HepG2 (cell line): ENCODE results near the gene THADA. TPM values are rescaled to one million over a fixed set of nuclear protein-coding genes. Genes with fewer than 3 reads are reported as not detected.

Experiments used
- CBFB ChIP-seq: sonication (generic); formaldehyde crosslinking; IDR thresholded peaks from 2 replicates; pipeline ENCODE4 v1.4.0; 2020; ENCODE audit warnings: missing genetic modification reagents
- CC2D1A ChIP-seq: sonication (generic); formaldehyde crosslinking; IDR thresholded peaks from 2 replicates; pipeline ENCODE4 v1.8.1; 2023; ENCODE audit warnings: mild to moderate bottlenecking, missing genetic modification reagents
- CSRNP2 ChIP-seq: sonication (generic); formaldehyde crosslinking; conservative IDR thresholded peaks from 2 replicates; pipeline ENCODE4 v1.8.0; 2022; ENCODE audit warnings: low read depth, missing genetic modification reagents
- DRAP1 ChIP-seq: IDR thresholded peaks from 2 replicates; pipeline ENCODE4 v1.6.1; 2016; ENCODE audit warnings: missing genetic modification reagents, missing compliant biosample characterization
- EEA1 ChIP-seq: sonication (generic); formaldehyde crosslinking; IDR thresholded peaks from 2 replicates; pipeline ENCODE4 v1.5.1; 2020; ENCODE audit warnings: mild to moderate bottlenecking, missing genetic modification reagents, borderline replicate concordance
- MBNL3 ChIP-seq: fragments of 250-450 bp; sonication (Bioruptor Pico); conservative IDR thresholded peaks from 2 replicates; pipeline ENCODE4 v1.8.0; 2022; ENCODE audit warnings: mild to moderate bottlenecking, inconsistent platforms
- MED1 ChIP-seq: sonication (generic); formaldehyde crosslinking; IDR thresholded peaks from 2 replicates; pipeline ENCODE4 v1.4.0; 2020; ENCODE audit warnings: missing genetic modification reagents
- MZF1 ChIP-seq: sonication (generic); formaldehyde crosslinking; IDR thresholded peaks from 2 replicates; pipeline ENCODE4 v1.8.1; 2023; ENCODE audit warnings: mild to moderate bottlenecking, missing genetic modification reagents, borderline replicate concordance
- PTBP1 ChIP-seq: fragments of 200-400 bp; formaldehyde crosslinking; IDR thresholded peaks from 2 replicates; pipeline ENCODE4 v1.6.1; 2018; ENCODE audit warnings: low read length, low read depth; ENCODE audit not compliant: poor library complexity, severe bottlenecking
- SSRP1 ChIP-seq: IDR thresholded peaks from 2 replicates; pipeline ENCODE4 v1.6.1; 2016; ENCODE audit warnings: control low read depth
- XBP1 ChIP-seq: sonication (generic); formaldehyde crosslinking; IDR thresholded peaks from 2 replicates; pipeline ENCODE4 v1.5.0; 2020; ENCODE audit warnings: missing genetic modification reagents
- YEATS2 ChIP-seq: sonication (generic); formaldehyde crosslinking; IDR thresholded peaks from 2 replicates; pipeline ENCODE4 v1.4.0; 2020; ENCODE audit warnings: missing genetic modification reagents, borderline replicate concordance
- ZBTB49 ChIP-seq: sonication (generic); formaldehyde crosslinking; IDR thresholded peaks from 2 replicates; pipeline ENCODE4 v1.4.0; 2020; ENCODE audit warnings: missing genetic modification reagents, borderline replicate concordance
- ZFP37 ChIP-seq: sonication (generic); formaldehyde crosslinking; IDR thresholded peaks from 2 replicates; pipeline ENCODE4 v1.4.0; 2020; ENCODE audit warnings: missing genetic modification reagents, borderline replicate concordance
- ZKSCAN5 ChIP-seq: sonication (generic); formaldehyde crosslinking; IDR thresholded peaks from 2 replicates; pipeline ENCODE4 v1.5.1; 2020; ENCODE audit warnings: mild to moderate bottlenecking, missing genetic modification reagents
- ZNF180 ChIP-seq: sonication (generic); formaldehyde crosslinking; IDR thresholded peaks from 2 replicates; pipeline ENCODE4 v1.4.0; 2020; ENCODE audit warnings: low read depth, missing genetic modification reagents, borderline replicate concordance
- ZNF253 ChIP-seq: sonication (generic); formaldehyde crosslinking; IDR thresholded peaks from 2 replicates; pipeline ENCODE4 v1.8.0; 2022; ENCODE audit warnings: mild to moderate bottlenecking, missing genetic modification reagents, borderline replicate concordance
- ZNF484 ChIP-seq: sonication (generic); formaldehyde crosslinking; IDR thresholded peaks from 2 replicates; pipeline ENCODE4 v1.5.1; 2020; ENCODE audit warnings: mild to moderate bottlenecking, low read depth, missing genetic modification reagents, borderline replicate concordance
- ZNF557 ChIP-seq: sonication (generic); formaldehyde crosslinking; IDR thresholded peaks from 2 replicates; pipeline ENCODE4 v1.4.0; 2020; ENCODE audit warnings: missing genetic modification reagents
- ZNF639 ChIP-seq: conservative IDR thresholded peaks from 2 replicates; pipeline ENCODE4 v1.6.1; 2018; ENCODE audit warnings: missing genetic modification reagents
- ZNF766 ChIP-seq: sonication (generic); formaldehyde crosslinking; IDR thresholded peaks from 2 replicates; pipeline ENCODE4 v1.5.0; 2020; ENCODE audit warnings: missing genetic modification reagents, borderline replicate concordance
- polyA plus RNA-seq, 8 experiments: library from polyadenylated mRNA; depleted of rRNA in 3 of 8; stranded (reverse) in 7 of 8; unstranded in 1 of 8; fragments of >200 nt; fragmentation: Illumina TruSeq in 4 of 8; extraction: Trizol in 4 of 8; gene quantifications; 2 replicates each; pipeline versions ENCODE4 v1.2.1 to v1.2.3, GENCODE V29; 2011 to 2016; ENCODE audit warnings: low read depth in 4 of 8, missing spikeins in 1 of 8, mixed read lengths in 1 of 8; ENCODE audit not compliant: insufficient read depth in 1 of 8
- total RNA-seq, 5 experiments: library from RNA; depleted of rRNA; stranded (reverse); fragments of >200 nt; fragmentation: Illumina TruSeq; extraction: Trizol; gene quantifications; 2 replicates each; pipeline ENCODE4 v1.2.3, GENCODE V29; 2016; ENCODE audit warnings: low read depth in 1 of 5

Gene THADA
- total and polyA plus RNA-seq, 2 of the 13 experiments (the other 11 are each of a cell fraction or from before 2014, with no cell fraction given) = 12.7 to 21.7 TPM

DNA sequence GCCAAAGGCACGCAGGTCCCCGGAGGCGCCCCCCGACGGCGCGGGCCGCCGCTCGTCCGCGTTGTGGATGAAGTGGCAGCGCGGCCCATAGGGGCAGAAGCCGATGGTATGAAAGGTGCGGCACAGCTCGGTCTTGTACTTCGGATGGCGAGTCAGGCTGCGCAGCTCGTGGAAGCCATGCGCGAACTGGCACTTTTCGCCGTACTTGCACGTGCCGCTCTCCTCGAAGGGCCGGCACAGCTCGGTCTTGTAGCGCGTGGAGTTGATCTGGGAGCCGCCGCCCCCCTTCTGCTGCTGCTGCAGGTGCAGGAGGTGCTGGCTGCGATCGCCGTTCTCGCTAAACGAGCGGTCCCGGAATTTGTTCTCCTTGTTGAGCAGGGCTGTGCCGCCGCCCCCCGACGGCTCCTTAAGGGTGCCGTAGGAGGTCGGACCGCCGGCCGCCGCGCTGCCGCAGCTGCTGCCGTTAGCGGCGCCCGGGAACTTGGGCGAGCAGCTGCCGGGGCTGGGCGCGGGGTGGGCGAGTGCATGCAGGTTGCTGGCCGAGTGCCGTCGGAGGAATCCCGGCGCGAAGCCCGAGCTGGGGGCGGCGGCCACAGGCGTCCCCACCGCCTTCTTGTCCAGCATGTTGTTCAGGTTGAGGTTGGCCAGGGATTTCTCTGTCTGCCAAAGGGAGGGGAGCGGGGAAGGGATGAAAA is 370.6 kb downstream of the THADA start (continued):
- no peak for TF ChIP-seq ZNF766 (CRISPR knock-in tag)
- no peak for TF ChIP-seq ZNF253 (CRISPR knock-in tag)
- TF ChIP-seq MBNL3 = no peak
- no peak for TF ChIP-seq ZKSCAN5
- no peak for TF ChIP-seq YEATS2 (CRISPR knock-in tag)
- no peak; the same call in 1 of the 2 replicates for TF ChIP-seq CSRNP2 (CRISPR knock-in tag)
- no peak for TF ChIP-seq ZNF639 (CRISPR knock-in tag)
- TF ChIP-seq MED1 (CRISPR knock-in tag) = peak; percentile 44
- TF ChIP-seq XBP1 (CRISPR knock-in tag) = no peak
- no peak for TF ChIP-seq DRAP1 (CRISPR knock-in tag)
- peak; percentile 21; the same call in 1 of the 2 replicates for TF ChIP-seq ZNF180 (CRISPR knock-in tag)
- no peak for TF ChIP-seq CC2D1A (CRISPR knock-in tag)
- no peak for TF ChIP-seq MZF1 (CRISPR knock-in tag)
- TF ChIP-seq SSRP1 (CRISPR knock-in tag) = no peak
- TF ChIP-seq ZNF557 = peak; percentile 90
- no peak; the same call in 1 of the 2 replicates for TF ChIP-seq EEA1
- TF ChIP-seq ZNF484 (CRISPR knock-in tag) = no peak
- peak; percentile 46; the same call in 1 of the 2 replicates for TF ChIP-seq ZFP37 (CRISPR knock-in tag)
- TF ChIP-seq PTBP1 = no peak
- TF ChIP-seq CBFB (CRISPR knock-in tag) = no peak
- TF ChIP-seq ZBTB49 (CRISPR knock-in tag) = no peak
